ENCODE results near the gene CASS4. TPM values are rescaled to one million over a fixed set of nuclear protein-coding genes. Genes with fewer than 3 reads are reported as not detected.

The CASS4 gene
- total RNA-seq, 1 experiment from 2014 or later = 5.1 TPM

- Histone ChIP-seq H3K27ac (peak overlapping the region; percentile 94), H3K27me3 (no peaks in the 10 kb centered on the region), H3K9me3 (replicated peaks) (no peaks in the 10 kb centered on the region), H3K4me3 (no peak overlapping the region), H3K36me3 (no peaks in the 10 kb centered on the region), H3K4me1 (peaks cover 52% of the 10 kb centered on the region)
- DNase-seq = peak in 1 of 2 experiments; percentile 59
Observed at GRCh38 chr20:56440346-56441007, 28.4 kb downstream of the CASS4 start.

- no peak overlapping the region for H3K4me3 ChIP-seq
- peaks cover 62% of the 10 kb centered on the region for H3K4me1 ChIP-seq
- H3K9me3 ChIP-seq (replicated peaks) = no peaks in the 10 kb centered on the region
- H3K27me3 ChIP-seq = no peaks in the 10 kb centered on the region
- peak overlapping the region; percentile 4 for H3K27ac ChIP-seq
- DNase-seq = no peak
- H3K36me3 ChIP-seq = no peaks in the 10 kb centered on the region
Observed at GRCh38 chr20:56442389-56443365, 30.6 kb downstream of the CASS4 start.

GRCh38 chr20:56443654-56444540, 31.8 kb downstream of the CASS4 start:
- no peaks in the 10 kb centered on the region for H3K36me3 ChIP-seq
- 0 out of 2 replicates have a peak, but pooled peaks cover 3% of the 10 kb centered on the region for H3K9me3 ChIP-seq (replicated peaks)
- H3K4me3 ChIP-seq = peak overlapping the region; percentile 29
- H3K27ac ChIP-seq = peak overlapping the region; percentile 40
- H3K4me1 ChIP-seq = peaks cover 54% of the 10 kb centered on the region
- peak; percentile 72 for DNase-seq
- H3K27me3 ChIP-seq = no peaks in the 10 kb centered on the region

GRCh38 chr20:56445130-56445529, 33.1 kb downstream of the CASS4 start:
- Histone ChIP-seq H3K27ac (no peak overlapping the region), H3K9me3 (replicated peaks) (0 out of 2 replicates have a peak, but pooled peaks cover 3% of the 10 kb centered on the region), H3K4me1 (peaks cover 44% of the 10 kb centered on the region), H3K4me3 (no peak overlapping the region), H3K36me3 (no peaks in the 10 kb centered on the region), H3K27me3 (no peaks in the 10 kb centered on the region)
- no peak for DNase-seq

GRCh38 chr20:56445540-56445939, 33.5 kb downstream of the CASS4 start:
- DNase-seq = no peak
- Histone ChIP-seq H3K36me3 (no peaks in the 10 kb centered on the region), H3K27ac (no peak overlapping the region)

GRCh38 chr20:56447227-56447626, 35.2 kb downstream of the CASS4 start:
- no peaks in the 10 kb centered on the region; the same call in 1 of the 2 replicates for H3K36me3 ChIP-seq
- peaks cover 23% of the 10 kb centered on the region for H3K4me1 ChIP-seq
- H3K27me3 ChIP-seq = no peaks in the 10 kb centered on the region
- no peak overlapping the region for H3K27ac ChIP-seq
- H3K9me3 ChIP-seq (replicated peaks) = 0 out of 2 replicates have a peak, but pooled peaks cover 3% of the 10 kb centered on the region
- H3K4me3 ChIP-seq = no peak overlapping the region
- peak; percentile 70 to 80 for DNase-seq

More at GRCh38 chr20:56445540-56445939, 33.5 kb downstream of the CASS4 start:
- H3K4me1 ChIP-seq = peaks cover 40% of the 10 kb centered on the region
- no peak overlapping the region for H3K4me3 ChIP-seq
- H3K27me3 ChIP-seq = no peaks in the 10 kb centered on the region
- 0 out of 2 replicates have a peak, but pooled peaks cover 3% of the 10 kb centered on the region for H3K9me3 ChIP-seq (replicated peaks)

DNA sequence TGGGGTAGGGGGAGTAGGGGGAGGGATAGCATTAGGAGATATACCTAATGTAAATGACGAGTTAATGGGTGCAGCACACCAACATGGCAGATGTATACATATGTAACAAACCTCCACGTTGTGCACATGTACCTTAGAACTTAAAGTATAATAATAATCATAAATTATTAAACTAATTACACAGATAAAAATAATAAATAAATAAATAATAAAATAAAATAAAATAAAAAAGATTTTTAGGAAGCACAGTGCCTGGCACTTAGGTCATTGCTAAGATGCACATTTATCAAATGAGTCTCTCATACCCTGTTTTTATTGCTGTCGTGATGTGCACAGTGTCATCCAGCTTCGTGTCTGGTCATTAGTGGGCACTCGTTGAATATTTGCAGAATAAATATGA, 37.4 kb downstream of the CASS4 start:
- peaks cover 10% of the 10 kb centered on the region; the same call in 1 of the 2 replicates for H3K4me1 ChIP-seq
- DNase-seq = no peak
- no peak overlapping the region for H3K4me3 ChIP-seq
- 0 out of 2 replicates have a peak, but pooled peaks cover 3% of the 10 kb centered on the region for H3K9me3 ChIP-seq (replicated peaks)
- H3K27ac ChIP-seq = no peak overlapping the region
- no peaks in the 10 kb centered on the region; the same call in 1 of the 2 replicates for H3K36me3 ChIP-seq
- no peaks in the 10 kb centered on the region for H3K27me3 ChIP-seq

- no peaks in the 10 kb centered on the region for H3K27me3 ChIP-seq
- no peak overlapping the region for H3K4me3 ChIP-seq
- no peaks in the 10 kb centered on the region; the same call in 1 of the 2 replicates for H3K36me3 ChIP-seq
- H3K4me1 ChIP-seq = peaks cover 10% of the 10 kb centered on the region; the same call in 1 of the 2 replicates
- no peak overlapping the region for H3K27ac ChIP-seq
- DNase-seq = no peak
- 0 out of 2 replicates have a peak, but pooled peaks cover 3% of the 10 kb centered on the region for H3K9me3 ChIP-seq (replicated peaks)
Observed at GRCh38 chr20:56451056-56451765, 39.2 kb downstream of the CASS4 start.

DNA sequence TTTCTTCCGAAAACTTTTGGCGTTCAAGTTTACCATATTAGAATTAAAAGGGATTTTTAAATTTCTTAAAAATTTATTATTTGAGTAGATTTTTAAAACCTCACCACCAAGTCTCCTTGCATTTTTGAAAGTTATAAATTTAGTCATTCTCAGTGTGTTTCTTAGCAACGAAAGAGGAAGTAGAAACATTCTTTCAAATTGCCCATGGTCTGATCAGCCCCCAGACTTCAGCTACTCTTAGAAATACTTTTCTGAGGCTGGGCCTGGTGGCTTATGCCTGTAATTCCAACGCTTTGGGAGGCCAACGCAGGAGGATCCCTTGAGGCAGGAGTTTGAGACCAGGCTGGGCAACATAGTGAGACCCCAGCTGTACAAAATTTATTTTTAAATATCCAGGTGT, 41.3 kb downstream of the CASS4 start:
- H3K36me3 ChIP-seq = no peaks in the 10 kb centered on the region; the same call in 1 of the 2 replicates
- H3K27ac ChIP-seq = no peak overlapping the region
- no peak for DNase-seq
- H3K9me3 ChIP-seq (replicated peaks) = 0 out of 2 replicates have a peak, but pooled peaks cover 3% of the 10 kb centered on the region
- no peak overlapping the region for H3K4me3 ChIP-seq
- H3K27me3 ChIP-seq = no peaks in the 10 kb centered on the region
- H3K4me1 ChIP-seq = no peaks in the 10 kb centered on the region

GRCh38 chr20:56454754-56455153, 42.7 kb downstream of the CASS4 start:
- no peaks in the 10 kb centered on the region for H3K27me3 ChIP-seq
- H3K27ac ChIP-seq = no peak overlapping the region
- H3K4me1 ChIP-seq = no peaks in the 10 kb centered on the region
- no peak for DNase-seq
- H3K9me3 ChIP-seq (replicated peaks) = no peaks in the 10 kb centered on the region
- H3K36me3 ChIP-seq = no peaks in the 10 kb centered on the region; the same call in 1 of the 2 replicates
- H3K4me3 ChIP-seq = no peak overlapping the region

GRCh38 chr20:56458206-56458821, 46.3 kb downstream of the CASS4 start:
- Histone ChIP-seq H3K36me3 (no peaks in the 10 kb centered on the region), H3K4me1 (peaks cover 14% of the 10 kb centered on the region), H3K27ac (no peak overlapping the region), H3K4me3 (no peak overlapping the region), H3K27me3 (no peaks in the 10 kb centered on the region), H3K9me3 (replicated peaks) (no peaks in the 10 kb centered on the region)
- no peak for DNase-seq

GRCh38 chr20:56460459-56460858, 48.4 kb downstream of the CASS4 start:
- Histone ChIP-seq H3K9me3 (replicated peaks) (no peaks in the 10 kb centered on the region), H3K27ac (no peak overlapping the region), H3K36me3 (no peaks in the 10 kb centered on the region), H3K4me3 (no peak overlapping the region), H3K27me3 (no peaks in the 10 kb centered on the region), H3K4me1 (peaks cover 14% of the 10 kb centered on the region)
- DNase-seq = no peak

DNA sequence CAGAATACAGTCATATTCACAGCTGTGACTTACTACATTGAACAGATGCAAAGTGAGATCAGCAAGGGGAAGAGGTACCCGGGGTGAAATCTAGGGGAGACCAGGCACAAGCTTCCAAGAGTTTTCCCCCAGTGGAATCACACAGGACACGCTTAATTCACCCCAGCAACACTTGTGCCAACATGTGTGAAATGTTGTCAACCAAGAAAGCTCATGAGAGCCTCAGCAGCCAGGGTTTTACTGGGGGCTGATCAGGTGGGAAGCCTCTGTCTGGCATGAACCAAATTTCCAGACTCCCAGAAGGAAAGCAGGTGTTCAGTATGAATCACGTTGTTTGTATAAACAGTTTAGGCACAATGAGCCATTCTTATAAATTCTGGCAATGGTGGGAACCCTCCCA, 49.5 kb downstream of the CASS4 start:
- no peaks in the 10 kb centered on the region for H3K27me3 ChIP-seq
- H3K36me3 ChIP-seq = no peaks in the 10 kb centered on the region
- DNase-seq = peak; percentile 69 to 76
- H3K4me1 ChIP-seq = peaks cover 14% of the 10 kb centered on the region
- H3K4me3 ChIP-seq = no peak overlapping the region
- no peaks in the 10 kb centered on the region for H3K9me3 ChIP-seq (replicated peaks)
- peak overlapping the region; percentile 40 for H3K27ac ChIP-seq
